Trophoblast cell (in vitro differentiated cells and primary cell): Measurements from ENCODE around the gene HMGB3.
A peak's percentile ranks its signal among the peaks of the same experiment; 100 is the strongest.

Source experiments
- DNase-seq, 2 donors: peaks; one replicate each; pipeline ENCODE4 v3.0.0-alpha.2; 2016
- H2AFZ ChIP-seq: 2 replicates; pipeline ENCODE4 v1.6.1; 2013; ENCODE audit warnings: low read length, moderate library complexity, mild to moderate bottlenecking; ENCODE audit not compliant: insufficient read depth, poor library complexity
- H2AK5ac ChIP-seq: 2 replicates; pipeline ENCODE4 v1.6.1; 2013; ENCODE audit warnings: mild to moderate bottlenecking, low read length
- H2BK120ac ChIP-seq: 2 replicates; pipeline ENCODE4 v1.6.1; 2013; ENCODE audit warnings: low read length, mild to moderate bottlenecking, moderate library complexity; ENCODE audit not compliant: insufficient read depth, poor library complexity
- H2BK12ac ChIP-seq: 2 replicates; pipeline ENCODE4 v1.6.1; 2013; ENCODE audit warnings: mild to moderate bottlenecking, low read length, moderate library complexity
- H2BK5ac ChIP-seq: 2 replicates; pipeline ENCODE4 v1.6.1; 2013; ENCODE audit warnings: low read length, low read depth, moderate library complexity, mild to moderate bottlenecking; ENCODE audit not compliant: poor library complexity
- H3K14ac ChIP-seq: 2 replicates; pipeline ENCODE4 v1.6.1; 2013; ENCODE audit warnings: mild to moderate bottlenecking, low read length
- H3K18ac ChIP-seq: 2 replicates; pipeline ENCODE4 v1.6.1; 2013; ENCODE audit warnings: mild to moderate bottlenecking, low read length
- H3K23ac ChIP-seq: 2 replicates; pipeline ENCODE4 v1.6.1; 2013; ENCODE audit warnings: low read length
- H3K27ac ChIP-seq: 2 replicates; pipeline ENCODE4 v1.5.1; 2013; ENCODE audit warnings: low read depth, mild to moderate bottlenecking, inconsistent platforms, low read length, moderate library complexity
- H3K27me3 ChIP-seq: 2 replicates; pipeline ENCODE4 v1.6.1; 2013; ENCODE audit warnings: inconsistent platforms, mild to moderate bottlenecking, low read length, moderate library complexity; ENCODE audit not compliant: insufficient read depth
- H3K36me3 ChIP-seq, 2 experiments: 1 replicate in 1 of 2; 2 replicates in 1 of 2; pipeline ENCODE4 v1.6.1; 2013; ENCODE audit warnings: low read length in 2 of 2, mild to moderate bottlenecking in 2 of 2, moderate library complexity in 1 of 2; ENCODE audit not compliant: insufficient read depth in 2 of 2, control insufficient read depth in 1 of 2
- H3K4ac ChIP-seq: 2 replicates; pipeline ENCODE4 v1.6.1; 2013; ENCODE audit warnings: low read depth, mild to moderate bottlenecking, low read length, moderate library complexity
- H3K4me1 ChIP-seq, 2 experiments: 1 replicate in 1 of 2; 2 replicates in 1 of 2; pipeline ENCODE4 v1.6.1; 2013; ENCODE audit warnings: low read length in 2 of 2, mild to moderate bottlenecking in 2 of 2, moderate library complexity in 1 of 2; ENCODE audit not compliant: insufficient read depth in 2 of 2, control insufficient read depth in 1 of 2
- H3K4me2 ChIP-seq: 2 replicates; pipeline ENCODE4 v1.6.1; 2013; ENCODE audit warnings: inconsistent platforms, mild to moderate bottlenecking, low read length, moderate library complexity
- H3K4me3 ChIP-seq: 2 replicates; pipeline ENCODE4 v1.5.1; 2013; ENCODE audit warnings: mild to moderate bottlenecking, low read depth, low read length, inconsistent platforms
- H3K79me1 ChIP-seq: one replicate; pipeline ENCODE4 v1.6.1; 2013; ENCODE audit warnings: low read length
- H3K79me2 ChIP-seq: 2 replicates; pipeline ENCODE4 v1.6.1; 2013; ENCODE audit warnings: low read length, mild to moderate bottlenecking; ENCODE audit not compliant: control insufficient read depth, insufficient read depth, poor library complexity
- H3K9ac ChIP-seq: 2 replicates; pipeline ENCODE4 v1.6.1; 2013; ENCODE audit warnings: mild to moderate bottlenecking, low read length
- H3K9me3 ChIP-seq: 2 replicates; pipeline ENCODE4 v1.6.1; 2013; ENCODE audit warnings: low read depth, mild to moderate bottlenecking, control low read depth, inconsistent platforms, low read length; ENCODE audit not compliant: insufficient read depth
- H4K12ac ChIP-seq: 2 replicates; pipeline ENCODE4 v1.6.1; 2013; ENCODE audit warnings: low read depth, mild to moderate bottlenecking, low read length, moderate library complexity
- H4K8ac ChIP-seq: 2 replicates; pipeline ENCODE4 v1.6.1; 2013; ENCODE audit warnings: low read depth, mild to moderate bottlenecking, low read length, moderate library complexity
- H4K91ac ChIP-seq: one replicate; pipeline ENCODE4 v1.6.1; 2013; ENCODE audit warnings: low read depth, mild to moderate bottlenecking, low read length, moderate library complexity
- WGBS: extraction: QIAGEN DNeasy Blood & Tissue Kit; methylation state at CpG from one replicate; pipeline ENCODE4 v1.1.7; 2013; ENCODE audit warnings: missing lambda C conversion rate; ENCODE audit not compliant: insufficient read length, insufficient coverage; ENCODE audit errors: extremely low coverage; 5-methylcytosine and 5-hydroxymethylcytosine counted together

Gene HMGB3

DNA sequence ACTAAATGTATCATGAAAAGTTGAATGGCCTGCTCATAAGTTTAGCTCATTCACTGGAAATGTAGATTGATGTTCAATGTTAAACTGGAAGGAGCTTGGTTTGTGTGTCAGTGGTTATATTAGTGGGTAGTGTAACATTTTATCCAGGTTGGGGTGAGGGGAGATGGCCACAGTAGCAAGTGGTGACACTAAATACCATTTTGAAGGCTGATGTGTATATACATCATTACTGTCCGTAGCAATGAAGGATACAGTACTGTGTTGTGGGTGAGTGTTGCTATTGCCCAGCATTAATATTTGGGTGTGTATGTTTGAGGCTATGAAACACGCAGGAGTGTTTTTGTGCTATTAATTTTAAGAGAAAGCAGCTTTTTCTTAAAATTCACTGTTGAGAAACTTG is 6.3 kb downstream of the HMGB3 start:
- no peak overlapping the region for H3K14ac ChIP-seq
- H3K23ac ChIP-seq = no peak overlapping the region
- no peak overlapping the region for H2BK120ac ChIP-seq
- H3K4me2 ChIP-seq = no peak overlapping the region
- H4K91ac ChIP-seq = no peak overlapping the region
- no peak overlapping the region for H4K8ac ChIP-seq
- no peak overlapping the region for H4K12ac ChIP-seq
- no peak overlapping the region for H3K4ac ChIP-seq
- no peaks in the 10 kb centered on the region for H3K9me3 ChIP-seq
- no peak overlapping the region for H2AK5ac ChIP-seq
- no CpG with 5 or more reads among the region's 2 CpGs for WGBS
- H2BK12ac ChIP-seq = no peak overlapping the region
- no peaks in the 10 kb centered on the region for H3K79me2 ChIP-seq
- H3K4me1 ChIP-seq = peaks cover 0 to 4% of the 10 kb centered on the region in 2 experiments
- H3K27ac ChIP-seq = no peak overlapping the region
- H3K36me3 ChIP-seq = peaks cover 7 to 10% of the 10 kb centered on the region in 2 experiments
- H3K79me1 ChIP-seq = no peaks in the 10 kb centered on the region
- no peak overlapping the region for H2BK5ac ChIP-seq
- DNase-seq = peak in 1 of 2 donors; percentile 38
- H2AFZ ChIP-seq = no peak overlapping the region
- H3K9ac ChIP-seq = no peak overlapping the region
- H3K27me3 ChIP-seq = no peaks in the 10 kb centered on the region
- no peak overlapping the region for H3K4me3 ChIP-seq
- H3K18ac ChIP-seq = no peak overlapping the region

DNA sequence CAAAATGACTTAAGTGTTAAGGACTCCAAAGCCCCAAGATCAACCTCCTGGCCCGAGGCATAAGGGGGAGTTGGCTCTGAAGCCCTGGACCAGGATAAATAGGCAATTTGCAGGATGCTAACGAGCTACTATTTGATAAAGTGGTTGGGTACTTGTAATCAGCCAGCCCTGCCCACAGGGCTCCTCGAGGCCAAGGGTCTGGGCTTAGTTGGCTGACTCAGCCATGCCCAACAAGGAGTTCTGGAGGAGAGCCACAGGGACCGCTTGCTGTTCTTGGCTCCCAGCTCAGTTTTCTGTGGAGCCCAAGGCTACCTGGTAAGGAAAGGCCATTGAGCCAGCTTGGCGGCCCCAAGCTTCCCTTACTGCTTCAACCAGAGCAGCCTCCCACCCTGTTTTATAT is 7.8 kb downstream of the HMGB3 start:
- peaks cover 7 to 10% of the 10 kb centered on the region in 2 experiments for H3K36me3 ChIP-seq
- no peaks in the 10 kb centered on the region for H3K4me1 ChIP-seq

DNA sequence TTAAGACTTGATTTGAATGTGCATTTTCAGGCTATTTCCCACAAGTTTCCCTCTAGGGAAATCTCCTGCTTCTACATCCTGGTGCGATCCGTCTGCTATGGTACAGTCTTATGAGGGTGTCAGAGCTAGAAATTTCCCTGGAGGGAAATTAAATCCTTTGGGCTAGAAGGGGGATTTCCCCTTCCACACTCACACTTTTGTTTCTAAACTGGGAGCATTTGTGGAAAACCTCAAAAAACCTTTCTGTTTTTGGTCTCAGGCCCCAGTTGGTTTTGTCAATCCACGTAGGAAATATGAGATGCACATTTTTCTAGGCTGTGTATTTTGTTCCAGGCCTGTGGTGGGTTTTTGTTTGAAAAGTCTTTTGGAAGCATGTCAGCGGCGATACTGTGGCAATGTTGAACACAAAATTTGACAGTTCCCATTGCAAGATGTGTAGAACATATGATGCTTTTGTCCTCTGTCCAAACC is 17.8 kb downstream of the HMGB3 start:
- DNase-seq = no peak
- Histone ChIP-seq H3K4me3 (no peak overlapping the region), H4K12ac (no peak overlapping the region), H2AK5ac (no peak overlapping the region), H3K4me2 (no peak overlapping the region), H2AFZ (no peak overlapping the region), H4K8ac (no peak overlapping the region), H2BK5ac (no peak overlapping the region), H3K18ac (no peak overlapping the region), H3K27me3 (no peaks in the 10 kb centered on the region), H3K4me1 (no peaks in the 10 kb centered on the region), H4K91ac (no peak overlapping the region), H2BK12ac (no peak overlapping the region), H3K36me3 (no peaks in the 10 kb centered on the region), H3K79me1 (no peaks in the 10 kb centered on the region), H3K9ac (no peak overlapping the region), H3K4ac (no peak overlapping the region), H2BK120ac (no peak overlapping the region), H3K23ac (no peak overlapping the region), H3K9me3 (no peaks in the 10 kb centered on the region), H3K79me2 (no peaks in the 10 kb centered on the region), H3K14ac (no peak overlapping the region), H3K27ac (no peak overlapping the region)
- WGBS = no CpG with 5 or more reads among the region's 5 CpGs

More for the DNA sequence above, 7.8 kb downstream of the HMGB3 start:
- no peak overlapping the region for H3K14ac ChIP-seq
- no peaks in the 10 kb centered on the region for H3K79me2 ChIP-seq
- no peak overlapping the region for H3K9ac ChIP-seq
- no peak overlapping the region for H2BK120ac ChIP-seq
- no peak overlapping the region for H3K4me3 ChIP-seq
- no peak overlapping the region for H4K8ac ChIP-seq
- H2BK12ac ChIP-seq = no peak overlapping the region
- no peaks in the 10 kb centered on the region for H3K9me3 ChIP-seq
- H3K27ac ChIP-seq = no peak overlapping the region
- H3K79me1 ChIP-seq = no peaks in the 10 kb centered on the region
- no peaks in the 10 kb centered on the region for H3K27me3 ChIP-seq
- H3K18ac ChIP-seq = no peak overlapping the region
- H4K91ac ChIP-seq = no peak overlapping the region
- H2AK5ac ChIP-seq = no peak overlapping the region
- H2BK5ac ChIP-seq = no peak overlapping the region
- H3K4me2 ChIP-seq = no peak overlapping the region
- DNase-seq = peak; percentile 24 to 50
- H3K4ac ChIP-seq = no peak overlapping the region
- no peak overlapping the region for H2AFZ ChIP-seq
- no CpG with 5 or more reads among the region's 5 CpGs for WGBS
- no peak overlapping the region for H4K12ac ChIP-seq
- H3K23ac ChIP-seq = no peak overlapping the region

DNA sequence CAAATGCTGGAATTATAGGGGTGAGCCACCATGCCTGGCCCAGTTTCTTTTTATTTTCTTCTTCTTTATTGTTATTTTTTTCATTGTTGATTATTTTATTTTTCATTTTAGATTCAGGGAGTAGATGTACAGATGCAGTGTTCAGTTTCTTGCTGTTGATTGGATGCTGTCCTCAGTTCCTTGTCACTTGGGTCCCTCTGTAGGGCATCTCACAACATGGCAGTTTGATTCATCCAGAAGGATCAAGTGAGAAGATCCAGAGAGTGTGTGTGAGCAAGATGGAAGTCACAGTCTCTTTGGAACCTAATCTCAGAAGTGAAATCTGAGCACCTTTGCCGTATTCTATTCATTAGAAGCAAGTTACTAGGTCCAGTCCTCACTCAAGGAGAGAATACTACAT is 20.9 kb downstream of the HMGB3 start:
- Histone ChIP-seq H3K9ac (no peak overlapping the region), H3K4me3 (no peak overlapping the region), H2BK5ac (no peak overlapping the region), H3K14ac (no peak overlapping the region), H3K4ac (no peak overlapping the region), H4K91ac (no peak overlapping the region), H3K4me1 (no peaks in the 10 kb centered on the region), H3K79me2 (no peaks in the 10 kb centered on the region), H2BK120ac (no peak overlapping the region), H4K12ac (no peak overlapping the region), H3K9me3 (no peaks in the 10 kb centered on the region), H3K79me1 (no peaks in the 10 kb centered on the region), H2AFZ (no peak overlapping the region), H3K23ac (no peak overlapping the region), H3K36me3 (no peaks in the 10 kb centered on the region), H3K4me2 (no peak overlapping the region), H3K18ac (no peak overlapping the region), H3K27me3 (no peaks in the 10 kb centered on the region), H2AK5ac (no peak overlapping the region), H4K8ac (no peak overlapping the region), H3K27ac (no peak overlapping the region), H2BK12ac (no peak overlapping the region)
- no CpG with 5 or more reads among the region's 1 CpG for WGBS
- DNase-seq = peak in 1 of 2 donors; percentile 26
